Activated T-cell treated with anti-CD3 and anti-CD28 coated beads for 48 hours (primary cell): Measurements from ENCODE around the gene UBXN7.
"Not testable (repeated sequence)": the region's sequence is repeated elsewhere in the genome, so short reads cannot be mapped to it uniquely, and the experiment has no call there.

ENCODE experiments used
- DNase-seq: peaks from one replicate; pipeline ENCODE4 v3.0.0-alpha.2; 2020; ENCODE audit warnings: low read depth

The UBXN7 gene

DNA sequence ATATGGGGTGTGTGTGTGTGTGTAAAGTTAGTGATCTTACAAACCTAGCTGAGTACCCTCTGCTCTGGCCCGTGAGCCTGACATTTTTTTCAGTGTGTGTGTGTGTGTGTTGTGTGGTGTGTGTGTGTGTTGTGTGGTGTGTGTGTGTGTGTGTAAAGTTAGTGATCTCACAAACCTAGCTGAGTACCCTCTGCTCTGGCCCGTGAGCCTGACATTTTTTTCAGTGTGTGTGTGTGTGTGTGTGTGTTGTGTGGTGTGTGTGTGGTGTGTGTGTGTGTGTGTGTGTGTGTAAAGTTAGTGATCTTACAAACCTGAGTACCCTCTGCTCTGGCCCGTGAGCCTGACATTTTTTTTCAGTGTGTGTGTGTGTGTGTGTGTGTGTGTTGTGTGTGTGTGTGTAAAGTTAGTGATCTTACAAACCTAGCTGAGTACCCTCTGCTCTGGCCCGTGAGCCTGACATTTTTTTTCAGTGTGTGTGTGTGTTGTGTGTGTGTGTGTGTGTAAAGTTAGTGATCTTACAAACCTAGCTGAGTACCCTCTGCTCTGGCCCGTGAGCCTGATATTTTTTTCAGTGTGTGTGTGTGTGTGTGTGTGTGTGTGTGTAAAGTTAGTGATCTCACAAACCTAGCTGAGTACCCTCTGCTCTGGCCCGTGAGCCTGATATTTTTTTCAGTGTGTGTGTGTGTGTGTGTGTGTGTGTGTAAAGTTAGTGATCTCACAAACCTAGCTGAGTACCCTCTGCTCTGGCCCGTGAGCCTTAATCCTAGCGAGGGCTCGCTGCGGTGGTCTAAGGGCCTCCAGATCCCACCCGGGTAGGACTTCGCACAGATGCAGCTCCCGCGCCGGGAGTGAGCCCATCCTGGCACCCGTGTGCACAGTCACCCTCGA, 115.2 kb downstream of the UBXN7 start:
- not testable (repeated sequence) for DNase-seq

DNA sequence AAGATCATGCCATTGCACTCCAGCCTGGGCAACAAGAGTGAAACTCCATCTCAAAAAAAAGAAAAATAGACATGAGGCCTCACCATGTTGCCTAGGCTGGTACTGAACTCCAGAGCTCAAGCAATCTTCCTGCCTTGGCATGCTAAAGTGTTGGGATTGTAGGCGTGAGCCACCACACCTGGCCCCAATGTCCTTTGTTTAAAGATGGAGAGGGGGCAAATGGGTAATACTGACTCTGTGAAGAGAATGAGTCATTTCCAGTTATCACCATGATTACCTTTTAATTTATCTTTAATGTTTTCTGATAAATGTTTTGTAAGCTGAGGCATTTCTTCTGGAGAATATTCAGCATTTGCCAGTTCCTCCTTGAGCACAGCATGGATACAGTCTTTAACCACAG, 116.4 kb downstream of the UBXN7 start:
- DNase-seq = no peak

DNA sequence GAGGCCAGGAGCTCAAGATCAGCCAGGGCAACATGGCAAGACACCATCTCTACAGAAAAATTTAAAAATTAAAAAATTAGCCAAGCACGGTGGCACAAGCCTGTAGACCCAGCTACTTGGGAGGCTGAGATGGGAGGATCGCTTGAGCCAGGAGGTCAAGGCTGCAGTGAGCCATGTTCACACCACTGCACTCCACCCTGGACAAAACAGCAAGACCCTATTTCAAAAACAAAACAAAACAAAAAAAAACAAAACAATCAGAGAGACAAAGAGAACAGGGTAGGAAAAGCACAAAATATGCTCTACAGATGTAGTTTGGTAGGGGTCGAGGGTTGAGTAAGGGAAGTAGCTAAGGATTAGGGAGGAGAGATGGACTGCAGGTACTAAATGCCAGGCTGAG, 117.6 kb downstream of the UBXN7 start:
- no peak for DNase-seq

DNA sequence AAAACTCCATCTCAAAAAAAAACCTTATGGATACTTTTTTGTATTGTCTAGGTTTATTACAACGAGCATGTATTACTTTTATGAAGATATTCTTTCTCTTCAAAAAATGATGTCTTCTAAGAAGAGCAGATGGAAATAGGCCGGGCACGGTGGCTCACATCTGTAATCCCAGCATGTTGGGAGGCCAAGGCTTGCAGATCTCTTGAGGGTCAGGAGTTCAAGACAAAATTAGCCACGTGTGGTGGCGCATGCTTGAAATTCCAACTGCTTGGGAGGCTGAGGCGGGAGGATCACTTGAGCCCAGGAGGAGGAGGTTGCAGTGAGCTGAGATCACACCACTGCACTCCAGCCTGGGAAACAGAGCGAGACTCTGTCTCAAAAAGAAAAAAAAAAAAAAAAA, 118.1 kb downstream of the UBXN7 start:
- not testable (repeated sequence) for DNase-seq

DNA sequence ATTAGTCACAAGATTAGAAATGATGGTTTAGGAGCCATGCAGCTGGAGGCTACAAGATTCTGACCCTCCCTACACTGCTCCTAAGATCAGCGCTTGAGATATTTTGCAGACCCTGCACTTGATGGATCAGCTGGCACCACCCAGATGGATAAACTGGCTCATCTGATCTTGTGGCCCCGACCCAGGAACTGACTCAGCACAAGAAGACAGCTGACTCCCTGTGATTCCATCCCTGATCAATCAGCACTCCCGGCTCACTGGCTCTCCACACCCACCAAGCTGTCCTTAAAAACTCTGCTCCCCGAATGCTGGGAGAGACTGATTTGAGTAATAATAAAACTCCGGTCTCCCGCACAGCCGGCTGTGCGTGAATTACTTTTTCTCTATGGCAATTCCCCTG, 129.3 kb downstream of the UBXN7 start:
- DNase-seq = not testable (repeated sequence)

DNA sequence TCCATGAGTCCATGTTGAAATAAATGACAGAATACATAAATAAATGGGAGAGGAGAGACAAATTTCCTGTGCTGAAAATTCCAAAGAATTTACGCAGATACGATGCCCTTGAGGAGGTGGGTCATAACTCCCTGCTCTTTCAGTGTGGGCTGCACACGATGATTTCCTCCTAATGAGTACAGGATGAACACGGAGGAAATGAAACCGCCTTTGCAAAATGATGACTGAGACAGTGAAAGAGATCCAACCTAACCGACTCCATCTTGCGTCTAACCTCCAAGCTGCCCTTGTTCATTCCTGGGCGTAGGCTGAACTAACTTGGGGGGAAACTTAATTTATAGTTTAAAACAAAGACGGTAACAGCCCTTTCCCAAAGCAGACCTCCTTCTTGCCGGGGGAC, 129.7 kb downstream of the UBXN7 start:
- not testable (repeated sequence) for DNase-seq

DNA sequence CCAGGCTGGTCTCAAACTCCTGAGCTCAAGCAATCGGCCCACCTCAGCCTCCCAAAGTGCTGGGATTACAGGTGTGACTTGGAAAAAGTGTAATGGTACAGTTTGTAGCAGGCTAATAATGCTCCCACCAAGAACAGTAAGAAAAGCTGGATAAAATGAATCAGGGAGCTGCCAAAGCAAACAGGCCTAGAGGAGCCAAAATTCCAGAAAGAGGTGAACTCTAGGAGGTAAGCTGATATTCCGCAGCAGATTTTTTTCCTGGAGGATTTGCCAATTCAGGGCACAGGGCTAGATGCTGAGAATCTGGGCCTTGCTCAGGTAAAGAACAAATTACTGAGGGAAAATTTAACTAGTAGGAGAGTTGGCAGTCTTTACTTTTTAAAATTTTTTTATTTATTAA, 133.7 kb downstream of the UBXN7 start:
- DNase-seq = no peak
